SK-N-SH (cell line): Measurements from ENCODE around the gene SOCS3. TPM values are rescaled to one million over a fixed set of nuclear protein-coding genes. Genes with fewer than 3 reads are reported as not detected.

Experiments
- CTCF ChIA-PET: fragments of 300-600, 350-600 bp; formaldehyde crosslinking; extraction: SDS; loops from one replicate; lab custom pipeline; 2021; lab: Yijun Ruan, JAX
- POLR2A ChIA-PET: fragments of 350-600 bp; sonication (Branson Sonifier 250); formaldehyde crosslinking; extraction: SDS; loops from one replicate; lab custom pipeline; 2020; ENCODE audit warnings: antibody characterized with exemption, inconsistent platforms; lab: Yijun Ruan, JAX
- DNase-seq: peaks from one replicate; pipeline ENCODE4 v3.0.0; 2012
- H2AFZ ChIP-seq: fragments of 200-600 bp; sonication (generic); 2 replicates; pipeline ENCODE4 v1.8.1; 2016; ENCODE audit warnings: antibody characterized with exemption, mild to moderate bottlenecking, low read depth
- H3F3A ChIP-seq: fragments of 200-600 bp; sonication (generic); replicated peaks from 2 replicates; pipeline ENCODE3; 2016; ENCODE audit warnings: antibody characterized with exemption, mild to moderate bottlenecking; ENCODE audit not compliant: insufficient read depth
- H3K27ac ChIP-seq, 2 experiments: fragments of 200-500 bp in 1 of 2; fragments of 200-600 bp in 1 of 2; sonication (Bioruptor generic) in 1 of 2; sonication (generic), shearing (Covaris generic) in 1 of 2; 2 replicates each; pipeline versions ENCODE4 v1.5.1 to v1.6.1; 2014 to 2016; ENCODE audit warnings: low read depth in 2 of 2, inconsistent platforms in 1 of 2, low read length in 1 of 2, mild to moderate bottlenecking in 1 of 2, mixed read lengths in 1 of 2
- H3K27me3 ChIP-seq: fragments of 200-600 bp; sonication (generic), shearing (Covaris generic); 2 replicates; pipeline ENCODE4 v1.6.1; 2016; ENCODE audit warnings: mixed run types; ENCODE audit not compliant: insufficient read depth
- H3K36me3 ChIP-seq, 2 experiments: fragments of 200-500 bp in 1 of 2; fragments of 200-600 bp in 1 of 2; sonication (Bioruptor generic) in 1 of 2; sonication (generic) in 1 of 2; replicated peaks in 1 of 2; 2 replicates each; pipeline versions ENCODE3 to v1.5.1; 2014 to 2016; ENCODE audit warnings: low read length in 1 of 2, mild to moderate bottlenecking in 1 of 2; ENCODE audit not compliant: insufficient read depth in 2 of 2, control insufficient read depth in 1 of 2
- H3K4me1 ChIP-seq, 2 experiments: fragments of 200-500 bp in 1 of 2; fragments of 200-600 bp in 1 of 2; sonication (Bioruptor generic) in 1 of 2; sonication (generic), shearing (Covaris generic) in 1 of 2; 2 replicates each; pipeline versions ENCODE4 v1.5.1 to v1.6.1; 2014 to 2016; ENCODE audit warnings: low read depth in 1 of 2, low read length in 1 of 2, mixed run types in 1 of 2; ENCODE audit not compliant: insufficient read depth in 2 of 2, control insufficient read depth in 1 of 2
- H3K4me2 ChIP-seq: fragments of 200-600 bp; sonication (generic), shearing (Covaris generic); 2 replicates; pipeline ENCODE4 v1.6.1; 2017; ENCODE audit warnings: mixed run types
- H3K4me3 ChIP-seq, 2 experiments: fragments of 200-500 bp in 1 of 2; fragments of 200-600 bp in 1 of 2; sonication (Bioruptor generic) in 1 of 2; sonication (generic), shearing (Covaris generic) in 1 of 2; 2 replicates each; pipeline versions ENCODE4 v1.5.1 to v1.8.1; 2014 to 2016; ENCODE audit warnings: low read depth in 2 of 2, inconsistent platforms in 1 of 2, low read length in 1 of 2, mild to moderate bottlenecking in 1 of 2, mixed read lengths in 1 of 2, moderate library complexity in 1 of 2
- H3K79me2 ChIP-seq: fragments of 200-600 bp; sonication (generic); 2 replicates; pipeline ENCODE4 v1.8.1; 2017; ENCODE audit warnings: mild to moderate bottlenecking; ENCODE audit not compliant: insufficient read depth
- H3K9ac ChIP-seq: fragments of 200-600 bp; sonication (generic); 2 replicates; pipeline ENCODE4 v1.6.1; 2017; ENCODE audit warnings: mixed run types
- H3K9me2 ChIP-seq: fragments of 200-600 bp; sonication (generic); 2 replicates; pipeline ENCODE4 v1.6.1; 2017; ENCODE audit warnings: mixed run types
- H3K9me3 ChIP-seq: fragments of 200-600 bp; sonication (generic); 2 replicates; pipeline ENCODE4 v1.6.1; 2017; ENCODE audit warnings: mixed run types, mild to moderate bottlenecking, moderate library complexity
- H4K20me1 ChIP-seq: fragments of 200-600 bp; sonication (generic); 2 replicates; pipeline ENCODE4 v1.6.1; 2017; ENCODE audit warnings: mild to moderate bottlenecking, mixed run types; ENCODE audit not compliant: insufficient read depth
- FOSL2 ChIP-seq: IDR thresholded peaks from 2 replicates; pipeline ENCODE4 v1.4.0; 2012; ENCODE audit warnings: low read depth, mild to moderate bottlenecking, moderate library complexity, borderline replicate concordance
- GABPA ChIP-seq: IDR thresholded peaks from 2 replicates; pipeline ENCODE4 v1.4.0; 2012; ENCODE audit warnings: low read depth, mild to moderate bottlenecking
- GATA2 ChIP-seq: sonication (generic); formaldehyde crosslinking; IDR thresholded peaks from 2 replicates; pipeline ENCODE4 v1.5.0; 2020; ENCODE audit warnings: mild to moderate bottlenecking, missing genetic modification reagents
- IRF3 ChIP-seq: fragments of 150-350 bp; IDR thresholded peaks from 2 replicates; pipeline ENCODE4 v1.6.1; 2016; ENCODE audit warnings: mild to moderate bottlenecking, low read depth, low read length
- RAD21 ChIP-seq: IDR thresholded peaks from 2 replicates; pipeline ENCODE4 v1.6.1; 2012; ENCODE audit warnings: mild to moderate bottlenecking, low read length
- REST ChIP-seq: IDR thresholded peaks from 2 replicates; pipeline ENCODE4 v1.6.1; 2012; ENCODE audit warnings: mild to moderate bottlenecking, low read depth, low read length, moderate library complexity
- RXRA ChIP-seq: IDR thresholded peaks from 2 replicates; pipeline ENCODE4 v1.4.0; 2012; ENCODE audit warnings: low read depth, mild to moderate bottlenecking, borderline replicate concordance
- TAF1 ChIP-seq: IDR thresholded peaks from 2 replicates; pipeline ENCODE4 v1.6.1; 2012; ENCODE audit warnings: low read depth, mild to moderate bottlenecking, low read length, moderate library complexity, borderline replicate concordance
- TCF12 ChIP-seq: IDR thresholded peaks from 2 replicates; pipeline ENCODE4 v1.4.0; 2012
- USF1 ChIP-seq: IDR thresholded peaks from 2 replicates; pipeline ENCODE4 v1.4.0; 2012; ENCODE audit warnings: low read depth, borderline replicate concordance
- YY1 ChIP-seq: IDR thresholded peaks from 2 replicates; pipeline ENCODE4 v1.4.0; 2012; ENCODE audit warnings: low read depth, mild to moderate bottlenecking
- WGBS: methylation state at CpG from one replicate; pipeline ENCODE4 v1.1.6; 2017; ENCODE audit warnings: low lambda C conversion rate; 5-methylcytosine and 5-hydroxymethylcytosine counted together
- polyA plus RNA-seq, 3 experiments: library from polyadenylated mRNA; depleted of rRNA; stranded (reverse); fragments of >200 nt; gene quantifications; 2 replicates each; pipeline ENCODE4 v1.2.3, GENCODE V29; 2012

Gene SOCS3
- polyA plus RNA-seq, 1 of the 3 experiments (the other 2 are of a cell fraction), result 24.9 TPM

GRCh38 chr17:78378225-78379130, 18.6 kb upstream of the SOCS3 start, which contains the start of gene PGS1 (continued):
- peak; percentile 93 for TF ChIP-seq YY1
- peak; percentile 67 for TF ChIP-seq REST
- TF ChIP-seq GABPA, result peak; percentile 96
- TF ChIP-seq RAD21, result peak; percentile 3; the same call in 1 of the 2 replicates

GRCh38 chr17:78377858-78378224, 18.0 kb upstream of the SOCS3 start:
- TF ChIP-seq FOSL2, result no peak
- no peak for TF ChIP-seq GATA2 (CRISPR knock-in tag)
- TF ChIP-seq GABPA, result no peak
- no peak for TF ChIP-seq IRF3
- no peak for TF ChIP-seq USF1
- no peak for TF ChIP-seq TAF1
- TF ChIP-seq RXRA, result no peak
- TF ChIP-seq TCF12, result no peak
- no peak for TF ChIP-seq REST
- ChIA-PET CTCF (interaction anchor here (1.0 to 12.5 kb wide), 6 partner anchors 8 to 127 kb away, joined by 3 to 175 read pairs (median 8); partner anchors contain the start of gene SOCS3), POLR2A (interaction anchor here (1.0 to 1.6 kb wide), 2 partner anchors 9 to 12 kb away, joined by 3 to 6 read pairs; no protein-coding TSS in a partner anchor)
- H3K27ac ChIP-seq, result peak overlapping the region in 1 of 2 experiments; percentile 81; a peak in 3 of 4 replicates
- H3F3A ChIP-seq, result peaks cover 45% of the 10 kb centered on the region
- H3K9ac ChIP-seq, result peak overlapping the region; percentile 89
- peaks cover 49% of the 10 kb centered on the region for H3K79me2 ChIP-seq
- H3K4me2 ChIP-seq, result peak overlapping the region; percentile 85
- WGBS, result 42% methylated on average over 14 of the region's 14 CpGs
- DNase-seq, result no peak
- H3K36me3 ChIP-seq, result peaks cover 3 to 9% of the 10 kb centered on the region in 2 experiments
- H2AFZ ChIP-seq, result peak overlapping the region; percentile 99
- H3K9me2 ChIP-seq, result no peaks in the 10 kb centered on the region
- peak overlapping the region; percentile 87 to 88 for H3K4me3 ChIP-seq
- H3K9me3 ChIP-seq, result no peaks in the 10 kb centered on the region
- H4K20me1 ChIP-seq, result peaks cover 29% of the 10 kb centered on the region
- no peaks in the 10 kb centered on the region for H3K27me3 ChIP-seq
- H3K4me1 ChIP-seq, result peaks cover 16 to 52% of the 10 kb centered on the region in 2 experiments
